MCF 10A (cell line): ENCODE data around the gene WASL. TPM values are rescaled to one million over a fixed set of nuclear protein-coding genes. Genes with fewer than 3 reads are reported as not detected.

Experiments used
- BruUV-seq: library from RNA; stranded (reverse); fragments of 400-500 nt; replicated peaks from 2 replicates; lab custom pipeline; 2021; lab: Mats Ljungman, UMichigan
- CTCF ChIA-PET: fragments of 300-600 bp; sonication (Branson Sonifier 250); formaldehyde crosslinking; extraction: SDS; loops from one replicate; lab custom pipeline; 2021; ENCODE audit warnings: antibody characterized with exemption, inconsistent platforms; lab: Yijun Ruan, JAX
- POLR2A ChIA-PET: fragments of 300-600, 350-650 bp; sonication (Branson Sonifier 250); formaldehyde crosslinking; extraction: SDS; loops from one replicate; lab custom pipeline; 2020; ENCODE audit warnings: antibody characterized with exemption, inconsistent platforms; lab: Yijun Ruan, JAX
- DNase-seq: peaks from one replicate; pipeline ENCODE4 v3.0.0-alpha.2; 2018; ENCODE audit not compliant: unreplicated experiment
- H3K27ac Mint-ChIP-seq: one replicate; pipeline ENCODE4 v1.8.0; 2022; ENCODE audit warnings: mild to moderate bottlenecking, low read depth, mixed read lengths; ENCODE audit not compliant: unreplicated experiment
- H3K27me3 Mint-ChIP-seq: one replicate; pipeline ENCODE4 v1.8.0; 2022; ENCODE audit warnings: mixed read lengths; ENCODE audit not compliant: insufficient read depth, unreplicated experiment
- H3K36me3 Mint-ChIP-seq: one replicate; pipeline ENCODE4 v1.8.0; 2022; ENCODE audit warnings: mild to moderate bottlenecking, moderate library complexity, mixed read lengths; ENCODE audit not compliant: insufficient read depth, unreplicated experiment
- H3K4me1 Mint-ChIP-seq: one replicate; pipeline ENCODE4 v1.8.0; 2022; ENCODE audit warnings: mixed read lengths; ENCODE audit not compliant: insufficient read depth, unreplicated experiment
- H3K4me3 Mint-ChIP-seq: one replicate; pipeline ENCODE4 v1.8.0; 2022; ENCODE audit warnings: mild to moderate bottlenecking, moderate library complexity, mixed read lengths; ENCODE audit not compliant: unreplicated experiment
- H3K9me3 Mint-ChIP-seq: one replicate; pipeline ENCODE4 v1.8.0; 2022; ENCODE audit warnings: mixed read lengths; ENCODE audit not compliant: unreplicated experiment
- CTCF ChIP-seq: fragments of 200-600 bp; IDR thresholded peaks from one replicate; pipeline ENCODE4 v1.8.0; 2022; ENCODE audit warnings: antibody characterized with exemption, mild to moderate bottlenecking; ENCODE audit not compliant: unreplicated experiment
- intact Hi-C: fragments of 100-400 bp; cut with micrococcal nuclease; formaldehyde crosslinking; loops from 2 replicates; pipeline ENCODE4 v1.14.1; 2022
- total RNA-seq: library from RNA; stranded (reverse); gene quantifications from 2 replicates; pipeline ENCODE4 v1.2.3, GENCODE V29; 2022

WASL gene
- total RNA-seq, 1 experiment from 2014 or later = 34.7 TPM

GRCh38 chr7:123655614-123656013 lies 93.2 kb downstream of the WASL start, which contains the start of gene LMOD2:
Gene LMOD2 (plus strand): TSS chr7:123655866. CDS start chr7:123655964, 98 bp downstream.
- Mint-ChIP-seq H3K4me1 (no peaks in the 10 kb centered on the region), H3K27ac (no peak within 1 kb of the TSS), H3K4me3 (no peak within 1 kb of the TSS), H3K27me3 (no peaks in the 10 kb centered on the region), H3K9me3 (no peaks in the 10 kb centered on the region), H3K36me3 (no peaks in the 10 kb centered on the region)
- no peak for DNase-seq
- intact Hi-C loops = no loop called here
- ChIA-PET POLR2A (interaction anchor here (1.2 kb wide), 1 partner anchor 11 kb away, joined by 5 read pairs; no protein-coding TSS in a partner anchor), CTCF (interaction anchor here (1.0 to 1.8 kb wide), 3 partner anchors 11 to 27 kb away, joined by 3 to 5 read pairs (median 4); no protein-coding TSS in a partner anchor)
- BruUV-seq = no TSS peak
- no peak for TF ChIP-seq CTCF

GRCh38 chr7:123653162-123653561 lies 95.6 kb downstream of the WASL start:
- ChIA-PET CTCF (interaction anchor here (1.0 kb wide), 1 partner anchor 17 kb away, joined by 3 read pairs; no protein-coding TSS in a partner anchor), POLR2A (interaction anchor here (1.2 to 1.4 kb wide), 2 partner anchors 9 to 21 kb away, joined by 3 to 5 read pairs; no protein-coding TSS in a partner anchor)
- intact Hi-C loops = no loop called here
- Mint-ChIP-seq H3K9me3 (no peaks in the 10 kb centered on the region), H3K27ac (no peak overlapping the region), H3K4me1 (no peaks in the 10 kb centered on the region), H3K4me3 (no peak overlapping the region), H3K27me3 (no peaks in the 10 kb centered on the region), H3K36me3 (no peaks in the 10 kb centered on the region)
- BruUV-seq = no TSS peak
- TF ChIP-seq CTCF = no peak
- no peak for DNase-seq

GRCh38 chr7:123652406-123652805 lies 96.4 kb downstream of the WASL start:
- BruUV-seq = no TSS peak
- H3K27me3 Mint-ChIP-seq = no peaks in the 10 kb centered on the region
- ChIA-PET CTCF (interaction anchor here (0.6 kb wide), 2 partner anchors 488 to 503 kb away, joined by 3 to 4 read pairs; no protein-coding TSS in a partner anchor), POLR2A (interaction anchor here (0.9 to 1.4 kb wide), 3 partner anchors 8 to 22 kb away, joined by 3 to 5 read pairs (median 3); no protein-coding TSS in a partner anchor)
- no peak overlapping the region for H3K27ac Mint-ChIP-seq
- H3K36me3 Mint-ChIP-seq = no peaks in the 10 kb centered on the region
- no peak for DNase-seq
- intact Hi-C loops = no loop called here
- no peak for TF ChIP-seq CTCF
- no peak overlapping the region for H3K4me3 Mint-ChIP-seq
- H3K9me3 Mint-ChIP-seq = no peaks in the 10 kb centered on the region
- no peaks in the 10 kb centered on the region for H3K4me1 Mint-ChIP-seq

- Mint-ChIP-seq H3K9me3 (no peaks in the 10 kb centered on the region), H3K4me3 (no peak overlapping the region), H3K27me3 (no peaks in the 10 kb centered on the region), H3K27ac (no peak overlapping the region), H3K4me1 (no peaks in the 10 kb centered on the region), H3K36me3 (no peaks in the 10 kb centered on the region)
- DNase-seq = no peak
- intact Hi-C loops = no loop called here
- CTCF ChIA-PET = interaction anchor here (0.6 to 1.1 kb wide), 3 partner anchors 13 to 70 kb away, joined by 3 to 6 read pairs (median 3); no protein-coding TSS in a partner anchor
- BruUV-seq = no TSS peak
- TF ChIP-seq CTCF = no peak
- POLR2A ChIA-PET = interaction anchor here (0.6 kb wide), 2 partner anchors 9 to 15 kb away, joined by 3 read pairs; no protein-coding TSS in a partner anchor
Measured at GRCh38 chr7:123650595-123650994, 98.2 kb downstream of the WASL start.
